Hepatocyte (in vitro differentiated cells): ENCODE results near the gene TIGD3. TPM values are rescaled to one million over a fixed set of nuclear protein-coding genes. Genes with fewer than 3 reads are reported as not detected.

Experiments
- DNase-seq: peaks from one replicate; pipeline ENCODE4 v3.0.0-alpha.2; 2016; ENCODE audit warnings: low spot score
- H2AFZ ChIP-seq: fragments of 200-600 bp; sonication (generic); 2 replicates; pipeline ENCODE4 v1.6.0; 2016; ENCODE audit warnings: antibody characterized with exemption, mild to moderate bottlenecking
- H3K27ac ChIP-seq: fragments of 200-600 bp; sonication (generic); 2 replicates; pipeline ENCODE4 v1.5.1; 2016; ENCODE audit warnings: mild to moderate bottlenecking
- H3K27me3 ChIP-seq: fragments of 200-600 bp; sonication (generic); 2 replicates; pipeline ENCODE4 v1.6.1; 2016
- H3K36me3 ChIP-seq: fragments of 200-600 bp; sonication (generic); replicated peaks from 2 replicates; pipeline ENCODE4 v1.5.1; 2016; ENCODE audit warnings: low read depth; ENCODE audit not compliant: insufficient read depth
- H3K4me1 ChIP-seq: fragments of 200-600 bp; sonication (generic); 2 replicates; pipeline ENCODE4 v1.5.1; 2016; ENCODE audit warnings: mild to moderate bottlenecking, moderate library complexity; ENCODE audit not compliant: insufficient read depth
- H3K4me2 ChIP-seq: fragments of 200-600 bp; sonication (generic); 2 replicates; pipeline ENCODE4 v1.6.0; 2016
- H3K4me3 ChIP-seq: fragments of 200-600 bp; sonication (generic); 2 replicates; pipeline ENCODE4 v1.5.1; 2016; ENCODE audit warnings: mild to moderate bottlenecking
- H3K79me2 ChIP-seq: fragments of 200-600 bp; sonication (generic); 2 replicates; pipeline ENCODE4 v1.6.0; 2017; ENCODE audit warnings: mild to moderate bottlenecking
- H3K9me2 ChIP-seq: fragments of 200-600 bp; sonication (generic); replicated peaks from 2 replicates; pipeline ENCODE4 v1.6.0; 2017; ENCODE audit warnings: mild to moderate bottlenecking; ENCODE audit not compliant: insufficient read depth
- H3K9me3 ChIP-seq: fragments of 200-600 bp; sonication (generic); 2 replicates; pipeline ENCODE4 v1.5.1; 2016; ENCODE audit warnings: low read depth, mild to moderate bottlenecking
- H4K20me1 ChIP-seq: fragments of 200-600 bp; sonication (generic); 2 replicates; pipeline ENCODE4 v1.6.0; 2016; ENCODE audit warnings: mild to moderate bottlenecking; ENCODE audit not compliant: insufficient read depth, poor library complexity, severe bottlenecking
- EZH2 ChIP-seq: fragments of 200-600 bp; sonication (generic); IDR thresholded peaks from 2 replicates; pipeline ENCODE4 v1.6.1; 2016; ENCODE audit warnings: antibody characterized with exemption, mild to moderate bottlenecking, borderline replicate concordance
- EZH2phosphoT487 ChIP-seq: fragments of 200-600 bp; sonication (generic); IDR thresholded peaks from one replicate; pipeline ENCODE4 v1.6.1; 2018; ENCODE audit warnings: antibody characterized with exemption, mild to moderate bottlenecking, low read depth, moderate library complexity; ENCODE audit not compliant: unreplicated experiment, severe bottlenecking
- WGBS: methylation state at CpG from one replicate; pipeline ENCODE4 v1.1.6; 2016; ENCODE audit warnings: low lambda C conversion rate; ENCODE audit errors: missing lambda C conversion rate; 5-methylcytosine and 5-hydroxymethylcytosine counted together
- polyA plus RNA-seq: library from polyadenylated mRNA; unstranded; fragments of >200 nt; fragmentation: Nextera tagmentation; extraction: Ambion mirVana; gene quantifications from 2 replicates; pipeline ENCODE4 v1.2.1, GENCODE V29; 2016
- total RNA-seq: library from RNA; depleted of rRNA; stranded (reverse); fragments of >200 nt; gene quantifications from 2 replicates; pipeline ENCODE4 v1.2.3, GENCODE V29; 2014
- TF ChIP-seq, protein P1 (sequence below): fragments of 200-600 bp; sonication (generic); IDR thresholded peaks from 2 replicates; pipeline ENCODE4 v1.5.1; 2016; ENCODE audit warnings: antibody characterized with exemption, mild to moderate bottlenecking; ENCODE audit not compliant: poor library complexity

TIGD3 gene, protein sequence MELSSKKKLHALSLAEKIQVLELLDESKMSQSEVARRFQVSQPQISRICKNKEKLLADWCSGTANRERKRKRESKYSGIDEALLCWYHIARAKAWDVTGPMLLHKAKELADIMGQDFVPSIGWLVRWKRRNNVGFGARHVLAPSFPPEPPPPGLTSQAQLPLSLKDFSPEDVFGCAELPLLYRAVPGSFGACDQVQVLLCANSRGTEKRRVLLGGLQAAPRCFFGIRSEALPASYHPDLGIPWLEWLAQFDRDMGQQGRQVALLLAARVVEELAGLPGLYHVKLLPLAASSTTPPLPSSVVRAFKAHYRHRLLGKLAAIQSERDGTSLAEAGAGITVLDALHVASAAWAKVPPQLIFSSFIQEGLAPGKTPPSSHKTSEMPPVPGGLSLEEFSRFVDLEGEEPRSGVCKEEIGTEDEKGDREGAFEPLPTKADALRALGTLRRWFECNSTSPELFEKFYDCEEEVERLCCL
- total RNA-seq (1.7 and 1.8 TPM in 2 replicates), polyA plus RNA-seq (1.6 and 2.0 TPM in 2 replicates)

DNA sequence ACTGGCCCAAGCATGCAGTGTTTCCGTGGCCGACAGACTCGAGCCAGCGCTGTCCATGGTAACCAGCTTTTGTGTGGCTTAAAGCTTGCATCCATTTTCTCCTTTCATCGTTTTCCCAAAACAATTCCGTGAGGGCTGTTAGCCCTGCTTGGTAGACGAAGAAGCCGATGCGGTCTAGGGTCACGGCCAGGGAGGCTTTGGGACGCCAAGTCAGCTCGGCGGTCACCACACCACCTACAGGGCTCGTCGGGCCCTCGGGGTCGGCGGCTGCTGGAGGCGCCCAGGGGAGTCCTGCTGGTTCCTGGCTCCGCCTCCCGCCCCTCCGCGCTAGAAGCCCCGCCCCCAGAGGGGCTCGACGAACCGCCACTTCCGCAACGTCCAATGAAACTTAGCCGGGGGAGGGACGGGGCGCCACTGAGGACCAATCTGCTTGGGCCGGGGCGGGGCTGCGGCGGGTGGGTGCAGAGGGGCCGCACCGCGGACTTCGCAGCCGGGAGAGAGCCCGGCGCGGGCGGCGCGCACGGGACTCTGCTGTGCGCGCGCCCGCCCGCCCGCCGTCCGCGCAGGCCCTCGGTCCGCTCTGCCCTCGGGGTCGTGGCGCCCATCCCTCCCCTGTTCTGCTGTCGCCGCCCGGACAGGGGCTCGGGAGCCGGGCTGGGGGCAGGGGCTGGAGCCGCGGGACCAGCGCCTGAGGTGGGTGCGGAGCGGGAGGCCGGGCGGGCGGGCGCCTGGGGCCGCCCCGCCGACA lies at the start of gene TIGD3:
Gene TIGD3 (plus strand): TSS at position 487 of the 748 bp plus-strand sequence. CDS start 1,058 bp downstream, outside the sequence.
- peak; percentile 98 for DNase-seq
- no peaks in the 10 kb centered on the region for H3K9me3 ChIP-seq
- no peaks in the 10 kb centered on the region for H3K79me2 ChIP-seq
- 2% methylated on average over 15 of the region's 79 CpGs for WGBS
- peaks cover 7% of the 10 kb centered on the region for H3K4me1 ChIP-seq
- peak within 1 kb of the TSS; percentile 77 for H3K4me2 ChIP-seq
- TF ChIP-seq EZH2 (no peak), EZH2phosphoT487 (no peak)
- TF ChIP-seq, protein P1, sequence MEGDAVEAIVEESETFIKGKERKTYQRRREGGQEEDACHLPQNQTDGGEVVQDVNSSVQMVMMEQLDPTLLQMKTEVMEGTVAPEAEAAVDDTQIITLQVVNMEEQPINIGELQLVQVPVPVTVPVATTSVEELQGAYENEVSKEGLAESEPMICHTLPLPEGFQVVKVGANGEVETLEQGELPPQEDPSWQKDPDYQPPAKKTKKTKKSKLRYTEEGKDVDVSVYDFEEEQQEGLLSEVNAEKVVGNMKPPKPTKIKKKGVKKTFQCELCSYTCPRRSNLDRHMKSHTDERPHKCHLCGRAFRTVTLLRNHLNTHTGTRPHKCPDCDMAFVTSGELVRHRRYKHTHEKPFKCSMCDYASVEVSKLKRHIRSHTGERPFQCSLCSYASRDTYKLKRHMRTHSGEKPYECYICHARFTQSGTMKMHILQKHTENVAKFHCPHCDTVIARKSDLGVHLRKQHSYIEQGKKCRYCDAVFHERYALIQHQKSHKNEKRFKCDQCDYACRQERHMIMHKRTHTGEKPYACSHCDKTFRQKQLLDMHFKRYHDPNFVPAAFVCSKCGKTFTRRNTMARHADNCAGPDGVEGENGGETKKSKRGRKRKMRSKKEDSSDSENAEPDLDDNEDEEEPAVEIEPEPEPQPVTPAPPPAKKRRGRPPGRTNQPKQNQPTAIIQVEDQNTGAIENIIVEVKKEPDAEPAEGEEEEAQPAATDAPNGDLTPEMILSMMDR = no peak
- peak within 1 kb of the TSS; percentile 46 for H2AFZ ChIP-seq
- H3K9me2 ChIP-seq = no peaks in the 10 kb centered on the region
- peak within 1 kb of the TSS; percentile 32 for H3K27ac ChIP-seq
- H3K36me3 ChIP-seq = no peaks in the 10 kb centered on the region
- H3K27me3 ChIP-seq = peaks cover 5% of the 10 kb centered on the region
- H4K20me1 ChIP-seq = peaks cover 4% of the 10 kb centered on the region
- H3K4me3 ChIP-seq = peak within 1 kb of the TSS; percentile 64

DNA sequence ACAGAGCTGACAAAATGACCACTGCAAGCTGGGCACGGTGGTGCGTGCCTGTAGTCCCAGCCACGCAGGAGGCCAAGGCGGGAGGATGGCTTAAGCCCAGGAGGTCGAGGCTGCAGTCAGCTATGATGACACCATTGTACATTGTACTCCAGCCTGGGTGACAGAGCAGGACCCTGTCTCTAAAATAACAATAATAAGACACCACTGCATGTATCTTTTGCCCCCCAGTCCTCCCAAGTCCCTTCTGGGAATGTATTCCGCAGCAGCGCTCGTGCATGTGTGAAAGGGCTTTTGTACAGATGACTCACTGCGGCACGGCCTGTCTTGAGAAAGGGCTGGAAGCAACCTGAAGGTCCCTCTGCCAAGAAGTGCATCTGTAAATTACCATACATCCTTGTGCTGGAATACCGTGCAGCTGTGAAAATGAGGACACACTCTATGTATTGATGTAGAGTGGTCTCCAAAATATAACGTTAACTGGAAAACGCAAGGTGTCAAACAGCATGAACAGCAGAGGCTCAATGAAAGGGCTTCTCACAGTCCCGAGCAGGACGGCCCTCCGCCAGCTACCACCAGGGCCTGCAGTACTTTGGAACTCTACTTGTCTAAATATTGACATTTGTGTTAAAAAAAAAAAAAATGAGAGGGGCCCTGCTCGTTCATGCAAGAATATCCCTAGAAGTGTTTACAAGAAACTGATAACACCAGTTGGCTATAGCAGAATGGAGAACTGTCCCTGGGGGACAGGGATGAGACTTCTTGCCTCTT lies 48.9 kb upstream of the TIGD3 start:
- Histone ChIP-seq H3K27me3 (no peaks in the 10 kb centered on the region), H3K36me3 (no peaks in the 10 kb centered on the region), H3K79me2 (peaks cover 11% of the 10 kb centered on the region), H3K4me3 (no peak overlapping the region), H2AFZ (no peak overlapping the region), H3K4me2 (peak overlapping the region; percentile 57), H4K20me1 (no peaks in the 10 kb centered on the region), H3K27ac (peak overlapping the region; percentile 92), H3K9me3 (no peaks in the 10 kb centered on the region), H3K9me2 (no peaks in the 10 kb centered on the region), H3K4me1 (peaks cover 66% of the 10 kb centered on the region)
- 45% methylated on average over 17 of the region's 17 CpGs for WGBS
- peak; percentile 82 for DNase-seq
- TF ChIP-seq EZH2 (no peak), EZH2phosphoT487 (no peak)
- TF ChIP-seq, protein P1 = no peak

DNA sequence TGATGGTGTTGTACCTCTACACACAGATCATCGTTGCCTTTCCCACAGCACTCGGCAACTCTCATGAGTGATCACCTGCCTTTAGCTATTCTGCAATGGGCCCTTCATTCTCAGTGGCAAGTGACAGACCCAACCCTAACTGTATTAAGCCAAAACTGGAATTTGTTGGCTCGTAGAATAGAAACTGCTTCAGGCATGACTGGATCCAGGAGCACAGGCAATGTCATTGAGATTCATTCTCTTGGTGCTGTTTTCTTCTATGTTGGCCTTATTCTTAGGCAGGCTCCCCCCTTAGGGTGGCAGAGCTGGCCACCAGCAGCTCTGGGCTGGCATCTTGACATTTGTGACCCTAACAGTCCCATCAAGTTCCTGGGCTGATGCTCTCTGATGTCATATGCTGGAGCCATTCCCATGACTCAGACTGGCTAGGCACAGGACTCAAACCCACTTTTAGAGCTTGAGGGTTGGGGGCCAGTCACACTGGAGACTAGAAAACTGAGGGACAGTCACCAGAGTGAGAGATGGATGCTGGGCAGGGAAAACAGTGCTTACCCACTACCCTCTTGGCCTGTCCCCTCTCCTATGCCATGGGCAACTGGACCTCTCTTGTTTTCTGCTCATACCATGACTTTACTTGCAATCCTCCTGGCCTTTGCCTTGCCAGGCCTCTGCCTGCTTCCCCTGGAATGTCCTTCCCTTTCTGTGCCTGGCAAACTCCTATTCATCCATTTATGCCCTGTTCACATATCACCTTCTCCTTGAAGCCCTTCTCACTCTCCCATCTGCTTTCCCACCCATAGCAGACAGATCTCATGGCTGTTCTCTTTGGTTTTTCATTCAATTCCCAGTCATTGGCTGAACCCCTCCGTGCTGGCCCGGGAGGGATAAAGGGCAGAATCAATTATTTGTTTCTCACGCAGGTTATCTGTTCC lies 47.0 kb upstream of the TIGD3 start:
- no peaks in the 10 kb centered on the region for H3K27me3 ChIP-seq
- H3K9me2 ChIP-seq = no peaks in the 10 kb centered on the region
- H3K79me2 ChIP-seq = peaks cover 20% of the 10 kb centered on the region
- DNase-seq = no peak
- peaks cover 55% of the 10 kb centered on the region for H3K4me1 ChIP-seq
- H3K4me2 ChIP-seq = no peak overlapping the region
- H3K27ac ChIP-seq = peak overlapping the region; percentile 43
- no peaks in the 10 kb centered on the region for H3K36me3 ChIP-seq
- H2AFZ ChIP-seq = no peak overlapping the region
- WGBS = 75% methylated on average over 6 of the region's 6 CpGs
- H3K9me3 ChIP-seq = no peaks in the 10 kb centered on the region
- no peak for TF ChIP-seq EZH2
- H4K20me1 ChIP-seq = no peaks in the 10 kb centered on the region
- no peak overlapping the region for H3K4me3 ChIP-seq
